Naive thymus-derived CD4-positive, alpha-beta T cell (primary cell): ENCODE results near the gene MAMDC4. TPM values are rescaled to one million over a fixed set of nuclear protein-coding genes. Genes with fewer than 3 reads are reported as not detected.
"Not testable (repeated sequence)": the region's sequence is repeated elsewhere in the genome, so short reads cannot be mapped to it uniquely, and the experiment has no call there.

Experiments
- ATAC-seq: fragments of 150-1000 bp; cut with Tn5 transposase; 2 replicates; pipeline ENCODE4 v1.10.0; 2021; ENCODE audit warnings: mild to moderate bottlenecking, moderate library complexity
- CTCF ChIA-PET: fragments of 350-600 bp; sonication (Branson Sonifier 250); formaldehyde crosslinking; loops from one replicate; lab custom pipeline; 2021; ENCODE audit warnings: antibody characterized with exemption; lab: Charles Lee
- POLR2A ChIA-PET: fragments of 350-600 bp; sonication (Branson Sonifier 250); formaldehyde crosslinking; loops from one replicate; lab custom pipeline; 2021; ENCODE audit warnings: antibody characterized with exemption, inconsistent platforms; lab: Charles Lee
- DNase-seq, 9 donors: peaks; one replicate each; pipeline versions ENCODE4 v3.0.0 to v3.0.0-alpha.2; 2020 to 2022; ENCODE audit warnings: mixed read lengths in 1 of 9
- H3K27ac ChIP-seq: one replicate; pipeline ENCODE4 v1.7.0; 2013; ENCODE audit warnings: mild to moderate bottlenecking, low read depth, low read length, moderate library complexity
- H3K27me3 ChIP-seq, 2 donors: one replicate each; pipeline ENCODE4 v1.7.0; 2013; ENCODE audit warnings: low read length in 2 of 2, mild to moderate bottlenecking in 2 of 2, moderate library complexity in 2 of 2; ENCODE audit not compliant: control insufficient read depth in 2 of 2, insufficient read depth in 2 of 2
- H3K36me3 ChIP-seq, 3 experiments: 1 replicate in 2 of 3; 2 replicates in 1 of 3; pipeline ENCODE4 v1.7.0; 2013; ENCODE audit warnings: low read length in 3 of 3, mild to moderate bottlenecking in 3 of 3, moderate library complexity in 1 of 3; ENCODE audit not compliant: insufficient read depth in 3 of 3, control insufficient read depth in 2 of 3
- H3K4me1 ChIP-seq, 2 donors: one replicate each; pipeline ENCODE4 v1.7.0; 2013; ENCODE audit warnings: low read length in 2 of 2, mild to moderate bottlenecking in 2 of 2, moderate library complexity in 1 of 2; ENCODE audit not compliant: control insufficient read depth in 2 of 2, insufficient read depth in 2 of 2
- H3K4me3 ChIP-seq: 2 replicates; pipeline ENCODE4 v1.7.0; 2013; ENCODE audit warnings: mild to moderate bottlenecking, low read length
- H3K9me3 ChIP-seq, 3 experiments: 1 replicate in 2 of 3; 2 replicates in 1 of 3; pipeline ENCODE4 v1.7.0; 2013; ENCODE audit warnings: low read length in 3 of 3; ENCODE audit not compliant: control insufficient read depth in 2 of 3
- H3K27ac Mint-ChIP-seq, 9 donors: one replicate each; pipeline ENCODE4 v1.8.0; 2020 to 2022; ENCODE audit warnings: mixed read lengths in 9 of 9, mild to moderate bottlenecking in 8 of 9, moderate library complexity in 5 of 9, inconsistent platforms in 2 of 9
- H3K27me3 Mint-ChIP-seq, 5 donors: one replicate each; pipeline ENCODE4 v1.8.0; 2021 to 2022; ENCODE audit warnings: mixed read lengths in 5 of 5, mild to moderate bottlenecking in 1 of 5
- H3K36me3 Mint-ChIP-seq, 5 donors: one replicate each; pipeline ENCODE4 v1.8.0; 2020 to 2022; ENCODE audit warnings: mixed read lengths in 5 of 5, mild to moderate bottlenecking in 3 of 5, inconsistent platforms in 1 of 5
- H3K4me1 Mint-ChIP-seq, 7 donors: one replicate each; pipeline ENCODE4 v1.8.0; 2020 to 2022; ENCODE audit warnings: mixed read lengths in 7 of 7, mild to moderate bottlenecking in 3 of 7, inconsistent platforms in 1 of 7
- H3K4me3 Mint-ChIP-seq, 10 donors: one replicate each; pipeline ENCODE4 v1.8.0; 2020 to 2022; ENCODE audit warnings: mild to moderate bottlenecking in 10 of 10, mixed read lengths in 10 of 10, moderate library complexity in 6 of 10, inconsistent platforms in 2 of 10
- H3K9me3 Mint-ChIP-seq, 11 donors: one replicate each; pipeline ENCODE4 v1.8.0; 2020 to 2022; ENCODE audit warnings: mixed read lengths in 11 of 11, mild to moderate bottlenecking in 4 of 11, inconsistent platforms in 1 of 11, moderate library complexity in 1 of 11
- intact Hi-C, 2 donors: fragments of 100-400 bp; cut with micrococcal nuclease; formaldehyde crosslinking; loops; one replicate each; pipeline ENCODE4 v1.15.1; 2023
- polyA plus RNA-seq, 2 donors: library from polyadenylated mRNA; unstranded; fragments of 300-500 nt; fragmentation: Illumina TruSeq; gene quantifications; one replicate each; pipeline ENCODE4 v1.2.3, GENCODE V29; 2021
- total RNA-seq, 6 experiments: library from RNA in 5 of 6; stranded (reverse) in 5 of 6; gene quantifications; 1 replicate in 5 of 6; 2 replicates in 1 of 6; pipeline ENCODE4 v1.2.3 and lab custom pipeline; 2021 to 2026

MAMDC4 gene
- total and polyA plus RNA-seq, 7 experiments from 2014 or later: 0.22 to 27.7 (median 5.0) TPM; not detected in 1

- Histone ChIP-seq H3K36me3 (no peaks in the 10 kb centered on the region), H3K27ac (no peak overlapping the region), H3K9me3 (no peaks in the 10 kb centered on the region), H3K27me3 (no peaks in the 10 kb centered on the region), H3K4me1 (peaks cover 21 to 26% of the 10 kb centered on the region in 2 donors), H3K4me3 (no peak overlapping the region)
- ChIA-PET POLR2A (interaction anchor here (1.0 to 1.4 kb wide), 3 partner anchors 22 to 154 kb away, joined by 3 to 5 read pairs (median 3); partner anchors contain the start of gene CCDC183), CTCF (no interaction called here)
- H3K4me3 Mint-ChIP-seq: peak overlapping the region in 4 of 10 donors; percentile 9 to 72 (median 46)
- H3K27me3 Mint-ChIP-seq: no peaks in the 10 kb centered on the region
- peak overlapping the region in 2 of 9 donors; percentile 47 to 96 for H3K27ac Mint-ChIP-seq
- DNase-seq (no peak), ATAC-seq (no peak)
- peaks cover 5 to 49% (median 14%) of the 10 kb centered on the region in 7 donors for H3K4me1 Mint-ChIP-seq
- peaks cover 0 to 6% (median 0%) of the 10 kb centered on the region in 5 donors for H3K36me3 Mint-ChIP-seq
- intact Hi-C loops: loop anchor here in 1 of 2 donors (10.0 kb wide), 1 partner anchor 346 kb away; no protein-coding TSS in a partner anchor
- H3K9me3 Mint-ChIP-seq: no peaks in the 10 kb centered on the region
Measured at GRCh38 chr9:136880651-136881050, 28.5 kb downstream of the MAMDC4 start.

GRCh38 chr9:136881691-136882108 is 29.6 kb downstream of the MAMDC4 start:
- no peaks in the 10 kb centered on the region for H3K9me3 Mint-ChIP-seq
- H3K27me3 ChIP-seq: no peaks in the 10 kb centered on the region
- peaks cover 21 to 29% of the 10 kb centered on the region in 2 donors for H3K4me1 ChIP-seq
- H3K4me1 Mint-ChIP-seq: peaks cover 5 to 46% (median 14%) of the 10 kb centered on the region in 7 donors
- ATAC-seq: no peak
- H3K27ac ChIP-seq: peak overlapping the region; percentile 75
- intact Hi-C loops: loop anchor here (1.0 to 10.0 kb wide), 5 partner anchors 15 to 347 kb away; partner anchors contain the start of genes PHPT1 (in 2 of the 2), EDF1 (in 1 of the 2) and FBXW5 (in 1 of the 2)
- peak in 4 of 9 donors; percentile 21 to 65 (median 32) for DNase-seq
- CTCF ChIA-PET: interaction anchor here (0.7 kb wide), 1 partner anchor 61 kb away, joined by 3 read pairs; no protein-coding TSS in a partner anchor
- H3K9me3 ChIP-seq: no peaks in the 10 kb centered on the region
- H3K27me3 Mint-ChIP-seq: no peaks in the 10 kb centered on the region
- peaks cover 0 to 5% (median 0%) of the 10 kb centered on the region in 5 donors for H3K36me3 Mint-ChIP-seq
- no peaks in the 10 kb centered on the region for H3K36me3 ChIP-seq
- POLR2A ChIA-PET: interaction anchor here (0.8 to 1.6 kb wide), 9 partner anchors 9 to 698 kb away, joined by 3 to 7 read pairs (median 4); partner anchors contain the start of genes AJM1, EDF1 and FBXW5
- peak overlapping the region; percentile 74 for H3K4me3 ChIP-seq
- peak overlapping the region; percentile 67 to 88 (median 80) for H3K4me3 Mint-ChIP-seq
- H3K27ac Mint-ChIP-seq: peak overlapping the region; percentile 79 to 96 (median 88)

GRCh38 chr9:136882109-136882946 is 30.2 kb downstream of the MAMDC4 start:
- Histone ChIP-seq H3K27me3 (no peaks in the 10 kb centered on the region), H3K4me1 (peaks cover 23 to 29% of the 10 kb centered on the region in 2 donors), H3K4me3 (peak overlapping the region; percentile 74), H3K27ac (peak overlapping the region; percentile 75), H3K9me3 (no peaks in the 10 kb centered on the region), H3K36me3 (no peaks in the 10 kb centered on the region)
- intact Hi-C loops: loop anchor here (1.0 to 10.0 kb wide), 5 partner anchors 16 to 348 kb away; partner anchors contain the start of genes PHPT1 (in 2 of the 2), EDF1 (in 1 of the 2) and FBXW5 (in 1 of the 2)
- H3K27me3 Mint-ChIP-seq: no peaks in the 10 kb centered on the region
- DNase-seq (peak; percentile 43 to 94 (median 60)), ATAC-seq (peak; percentile 59)
- H3K4me3 Mint-ChIP-seq: peak overlapping the region; percentile 67 to 88 (median 80)
- peak overlapping the region; percentile 79 to 96 (median 88) for H3K27ac Mint-ChIP-seq
- peaks cover 9 to 49% (median 19%) of the 10 kb centered on the region in 7 donors for H3K4me1 Mint-ChIP-seq
- H3K36me3 Mint-ChIP-seq: peaks cover 0 to 8% (median 0%) of the 10 kb centered on the region in 5 donors
- POLR2A ChIA-PET: interaction anchor here (0.7 to 1.6 kb wide), 11 partner anchors 9 to 697 kb away, joined by 3 to 7 read pairs (median 4); partner anchors contain the start of genes AJM1, EDF1 and FBXW5
- no peaks in the 10 kb centered on the region for H3K9me3 Mint-ChIP-seq
- CTCF ChIA-PET: no interaction called here

GRCh38 chr9:136882947-136883283 is 30.8 kb downstream of the MAMDC4 start:
- Histone ChIP-seq H3K4me3 (peak overlapping the region; percentile 74), H3K4me1 (peaks cover 26 to 29% of the 10 kb centered on the region in 2 donors), H3K27ac (peak overlapping the region; percentile 75)
- peak overlapping the region; percentile 67 to 88 (median 80) for H3K4me3 Mint-ChIP-seq
- POLR2A ChIA-PET: interaction anchor here (0.7 to 1.6 kb wide), 7 partner anchors 8 to 113 kb away, joined by 3 to 7 read pairs (median 4); partner anchors contain the start of genes AJM1, EDF1 and FBXW5
- H3K9me3 Mint-ChIP-seq, H3K36me3 ChIP-seq, H3K27me3 ChIP-seq, H3K27me3 Mint-ChIP-seq, ATAC-seq, CTCF ChIA-PET, DNase-seq, H3K9me3 ChIP-seq, H3K36me3 Mint-ChIP-seq: not testable (repeated sequence)
- H3K27ac Mint-ChIP-seq: peak overlapping the region; percentile 64 to 96 (median 88)
- intact Hi-C loops: loop anchor here (1.0 to 10.0 kb wide), 5 partner anchors 17 to 348 kb away; partner anchors contain the start of genes PHPT1 (in 2 of the 2), EDF1 (in 1 of the 2) and FBXW5 (in 1 of the 2)
- H3K4me1 Mint-ChIP-seq: peaks cover 10 to 50% (median 24%) of the 10 kb centered on the region in 7 donors

DNA sequence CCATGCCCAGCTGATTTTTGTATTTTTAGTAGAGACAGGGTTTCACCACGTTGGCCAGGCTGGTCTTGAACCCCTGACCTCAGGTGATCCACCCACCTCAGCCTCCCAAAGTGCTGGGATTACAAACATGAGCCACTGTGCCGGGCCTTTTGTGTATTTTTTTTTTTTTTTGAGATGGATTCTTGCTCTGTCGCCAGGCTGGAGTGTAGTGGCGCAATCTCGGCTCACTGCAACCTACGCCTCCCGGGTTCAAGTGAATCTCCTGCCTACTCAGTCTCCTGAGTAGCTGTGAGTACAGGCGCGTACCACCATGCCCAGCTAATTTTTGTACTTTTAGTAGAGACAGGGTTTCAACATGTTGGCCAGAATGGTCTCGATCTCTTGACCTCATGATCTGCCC is 31.5 kb downstream of the MAMDC4 start:
- H3K27ac Mint-ChIP-seq: peak overlapping the region in 4 of 9 donors; percentile 36 to 96 (median 92)
- H3K36me3 Mint-ChIP-seq, DNase-seq, H3K9me3 Mint-ChIP-seq, H3K4me3 ChIP-seq, H3K27me3 ChIP-seq, H3K36me3 ChIP-seq, ATAC-seq, H3K9me3 ChIP-seq, H3K27me3 Mint-ChIP-seq: not testable (repeated sequence)
- Histone ChIP-seq H3K27ac (peak overlapping the region; percentile 75), H3K4me1 (peaks cover 26 to 29% of the 10 kb centered on the region in 2 donors)
- ChIA-PET POLR2A (interaction anchor here (0.8 to 1.1 kb wide), 2 partner anchors 14 to 16 kb away, joined by 3 read pairs; no protein-coding TSS in a partner anchor), CTCF (interaction anchor here (0.6 kb wide), 1 partner anchor 20 kb away, joined by 4 read pairs; no protein-coding TSS in a partner anchor)
- intact Hi-C loops: loop anchor here in 1 of 2 donors (10.0 kb wide), 1 partner anchor 349 kb away; no protein-coding TSS in a partner anchor
- peaks cover 17 to 58% (median 31%) of the 10 kb centered on the region in 7 donors for H3K4me1 Mint-ChIP-seq
- peak overlapping the region in 5 of 10 donors; percentile 16 to 80 (median 67) for H3K4me3 Mint-ChIP-seq
